ENCODE data around the gene BAZ2B. TPM values are rescaled to one million over a fixed set of nuclear protein-coding genes. Genes with fewer than 3 reads are reported as not detected.
A peak's percentile ranks its signal among the peaks of the same experiment; 100 is the strongest.

Gene BAZ2B
- total RNA-seq, 1 experiment from 2014 or later, result 33.0 TPM

DNA sequence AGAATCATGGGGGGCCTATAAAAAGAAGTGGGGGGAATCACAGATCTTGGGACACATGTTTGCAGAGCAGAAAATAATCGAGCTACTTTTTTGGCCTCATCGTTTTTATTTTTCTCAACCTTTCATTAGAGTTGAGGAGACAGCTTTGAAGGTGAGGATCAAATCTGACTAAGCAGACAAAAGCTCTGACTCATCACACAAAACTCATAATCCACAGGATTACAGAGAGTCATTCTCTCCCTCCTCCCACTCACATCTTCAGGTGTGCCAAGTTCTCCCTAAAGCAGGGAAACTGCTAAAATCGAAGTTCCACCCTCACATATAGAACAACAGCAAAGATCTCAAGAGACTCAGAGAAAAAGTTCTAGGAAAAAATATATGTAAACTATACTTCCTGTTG is 15.6 kb downstream of the BAZ2B start:
- Mint-ChIP-seq H3K27ac (peak overlapping the region; percentile 67; the same call in 1 of the 2 replicates), H3K4me1 (peaks cover 14% of the 10 kb centered on the region), H3K27me3 (ENCODE audit: low read depth) (no peaks in the 10 kb centered on the region), H3K9me3 (no peaks in the 10 kb centered on the region), H3K36me3 (no peaks in the 10 kb centered on the region; the same call in 1 of the 2 replicates), H3K4me3 (no peak overlapping the region)
- POLR2A ChIA-PET, result interaction anchor here (0.5 kb wide), 1 partner anchor 15 kb away, joined by 3 read pairs; no protein-coding TSS in a partner anchor
- CTCF ChIA-PET, result no interaction called here
- DNase-seq (ENCODE audit: low spot score) (no peak), ATAC-seq (no peak)
- TF ChIP-seq CBFB (CRISPR knock-in tag; IDR thresholded peaks at IDR 0.05; ENCODE audit: low read depth), result no peak
- TF ChIP-seq, protein P1, sequence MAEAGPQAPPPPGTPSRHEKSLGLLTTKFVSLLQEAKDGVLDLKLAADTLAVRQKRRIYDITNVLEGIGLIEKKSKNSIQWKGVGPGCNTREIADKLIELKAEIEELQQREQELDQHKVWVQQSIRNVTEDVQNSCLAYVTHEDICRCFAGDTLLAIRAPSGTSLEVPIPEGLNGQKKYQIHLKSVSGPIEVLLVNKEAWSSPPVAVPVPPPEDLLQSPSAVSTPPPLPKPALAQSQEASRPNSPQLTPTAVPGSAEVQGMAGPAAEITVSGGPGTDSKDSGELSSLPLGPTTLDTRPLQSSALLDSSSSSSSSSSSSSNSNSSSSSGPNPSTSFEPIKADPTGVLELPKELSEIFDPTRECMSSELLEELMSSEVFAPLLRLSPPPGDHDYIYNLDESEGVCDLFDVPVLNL (CRISPR knock-in tag; IDR thresholded peaks at IDR 0.05; ENCODE audit: borderline replicate concordance, low read depth), result no peak
- TF ChIP-seq, protein P2, sequence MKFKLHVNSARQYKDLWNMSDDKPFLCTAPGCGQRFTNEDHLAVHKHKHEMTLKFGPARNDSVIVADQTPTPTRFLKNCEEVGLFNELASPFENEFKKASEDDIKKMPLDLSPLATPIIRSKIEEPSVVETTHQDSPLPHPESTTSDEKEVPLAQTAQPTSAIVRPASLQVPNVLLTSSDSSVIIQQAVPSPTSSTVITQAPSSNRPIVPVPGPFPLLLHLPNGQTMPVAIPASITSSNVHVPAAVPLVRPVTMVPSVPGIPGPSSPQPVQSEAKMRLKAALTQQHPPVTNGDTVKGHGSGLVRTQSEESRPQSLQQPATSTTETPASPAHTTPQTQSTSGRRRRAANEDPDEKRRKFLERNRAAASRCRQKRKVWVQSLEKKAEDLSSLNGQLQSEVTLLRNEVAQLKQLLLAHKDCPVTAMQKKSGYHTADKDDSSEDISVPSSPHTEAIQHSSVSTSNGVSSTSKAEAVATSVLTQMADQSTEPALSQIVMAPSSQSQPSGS (CRISPR knock-in tag; IDR thresholded peaks at IDR 0.05; ENCODE audit: borderline replicate concordance, low read depth), result no peak
- no peak for TF ChIP-seq MYBL2 (CRISPR knock-in tag; IDR thresholded peaks at IDR 0.05)
- TF ChIP-seq, protein P3, sequence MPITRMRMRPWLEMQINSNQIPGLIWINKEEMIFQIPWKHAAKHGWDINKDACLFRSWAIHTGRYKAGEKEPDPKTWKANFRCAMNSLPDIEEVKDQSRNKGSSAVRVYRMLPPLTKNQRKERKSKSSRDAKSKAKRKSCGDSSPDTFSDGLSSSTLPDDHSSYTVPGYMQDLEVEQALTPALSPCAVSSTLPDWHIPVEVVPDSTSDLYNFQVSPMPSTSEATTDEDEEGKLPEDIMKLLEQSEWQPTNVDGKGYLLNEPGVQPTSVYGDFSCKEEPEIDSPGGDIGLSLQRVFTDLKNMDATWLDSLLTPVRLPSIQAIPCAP (CRISPR knock-in tag; IDR thresholded peaks at IDR 0.05), result no peak
- no peak for TF ChIP-seq ZNF423 (CRISPR knock-in tag; IDR thresholded peaks at IDR 0.05)
- no peak for TF ChIP-seq SP1 (CRISPR knock-in tag; conservative IDR thresholded peaks at IDR 0.05)
- no peak for TF ChIP-seq ZNF138 (CRISPR knock-in tag; conservative IDR thresholded peaks at IDR 0.05)
- TF ChIP-seq JUN (CRISPR knock-in tag; IDR thresholded peaks at IDR 0.05), result no peak
- TF ChIP-seq ETV6 (CRISPR knock-in tag; IDR thresholded peaks at IDR 0.05), result no peak

DNA sequence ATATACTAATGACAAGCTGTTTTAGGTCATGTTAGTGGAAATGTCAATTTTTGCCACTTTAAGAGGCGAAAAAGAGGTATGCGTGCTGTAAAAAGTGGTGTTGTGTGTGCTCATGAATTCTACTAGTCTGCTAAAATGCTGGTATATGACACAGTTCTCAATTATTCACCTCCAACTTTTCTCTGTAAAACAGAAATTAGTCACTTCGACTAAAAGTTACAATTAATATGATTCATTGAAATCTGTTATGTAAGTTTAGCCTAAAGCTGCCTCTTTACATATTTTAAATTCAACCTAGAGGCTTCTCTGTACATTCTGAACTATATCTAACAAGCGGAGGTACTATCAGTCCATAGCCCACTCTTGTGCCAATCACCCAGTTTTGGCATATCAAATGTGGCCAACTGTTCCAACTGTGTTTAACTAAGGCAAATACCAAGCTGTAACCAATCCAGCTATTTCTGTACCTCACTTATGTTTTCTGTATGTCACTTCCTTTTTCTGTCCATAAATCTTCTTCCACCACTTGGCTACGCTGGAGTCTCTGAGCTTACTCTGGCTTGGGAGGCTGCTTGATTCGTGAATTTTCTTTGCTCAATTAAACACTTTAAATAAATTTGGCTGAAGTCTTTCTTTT is 20.8 kb downstream of the BAZ2B start:
- CTCF ChIA-PET, result interaction anchor here (0.9 kb wide), 1 partner anchor 10 kb away, joined by 4 read pairs; no protein-coding TSS in a partner anchor
- no peaks in the 10 kb centered on the region for H3K27me3 Mint-ChIP-seq (ENCODE audit: low read depth)
- no peaks in the 10 kb centered on the region; the same call in 1 of the 2 replicates for H3K36me3 Mint-ChIP-seq
- TF ChIP-seq FOXJ3 (CRISPR knock-in tag; IDR thresholded peaks at IDR 0.05; ENCODE audit: borderline replicate concordance) (no peak), CREM (CRISPR knock-in tag; IDR thresholded peaks at IDR 0.05) (no peak), NFATC4 (CRISPR knock-in tag; IDR thresholded peaks at IDR 0.05) (no peak), ATF1 (CRISPR knock-in tag; IDR thresholded peaks at IDR 0.05) (no peak)
- no peak overlapping the region for H3K4me3 Mint-ChIP-seq
- no peak overlapping the region for H3K27ac Mint-ChIP-seq
- H3K4me1 Mint-ChIP-seq, result peaks cover 6% of the 10 kb centered on the region
- no peaks in the 10 kb centered on the region for H3K9me3 Mint-ChIP-seq
- POLR2A ChIA-PET, result interaction anchor here (0.7 kb wide), 1 partner anchor 247 kb away, joined by 4 read pairs; no protein-coding TSS in a partner anchor
- ATAC-seq (no peak), DNase-seq (ENCODE audit: low spot score) (no peak)

DNA sequence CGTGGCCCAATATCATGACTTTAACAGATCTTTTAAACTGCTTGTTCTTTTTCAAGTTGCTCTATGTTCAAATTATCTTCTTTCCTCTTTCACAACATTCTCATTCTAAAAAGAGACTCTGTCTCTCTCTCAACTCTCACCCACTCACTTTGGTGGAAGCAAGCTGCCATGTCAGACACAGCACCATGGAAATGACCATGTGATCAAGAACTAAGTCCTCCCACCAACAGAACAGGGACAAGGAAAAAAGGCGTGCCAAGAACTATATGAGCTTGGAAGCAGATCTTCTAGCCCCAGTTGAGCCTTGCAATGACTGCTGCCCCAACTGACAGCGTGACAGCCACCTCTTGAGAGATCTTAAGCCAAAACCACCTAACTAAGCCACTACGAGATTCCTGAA is 23.9 kb downstream of the BAZ2B start:
- Mint-ChIP-seq H3K36me3 (no peaks in the 10 kb centered on the region; the same call in 1 of the 2 replicates), H3K27me3 (ENCODE audit: low read depth) (no peaks in the 10 kb centered on the region), H3K4me3 (no peak overlapping the region), H3K9me3 (no peaks in the 10 kb centered on the region), H3K27ac (peak overlapping the region; percentile 71), H3K4me1 (peaks cover 6% of the 10 kb centered on the region; the same call in 1 of the 2 replicates)
- peak; percentile 44 for ATAC-seq
- DNase-seq (ENCODE audit: low spot score), result no peak
- POLR2A ChIA-PET, result interaction anchor here (0.9 kb wide), 1 partner anchor 10 kb away, joined by 4 read pairs; no protein-coding TSS in a partner anchor
- CTCF ChIA-PET, result no interaction called here
- no peak for TF ChIP-seq KAT7 (CRISPR knock-in tag; IDR thresholded peaks at IDR 0.05; ENCODE audit: borderline replicate concordance)
- TF ChIP-seq, protein P4, sequence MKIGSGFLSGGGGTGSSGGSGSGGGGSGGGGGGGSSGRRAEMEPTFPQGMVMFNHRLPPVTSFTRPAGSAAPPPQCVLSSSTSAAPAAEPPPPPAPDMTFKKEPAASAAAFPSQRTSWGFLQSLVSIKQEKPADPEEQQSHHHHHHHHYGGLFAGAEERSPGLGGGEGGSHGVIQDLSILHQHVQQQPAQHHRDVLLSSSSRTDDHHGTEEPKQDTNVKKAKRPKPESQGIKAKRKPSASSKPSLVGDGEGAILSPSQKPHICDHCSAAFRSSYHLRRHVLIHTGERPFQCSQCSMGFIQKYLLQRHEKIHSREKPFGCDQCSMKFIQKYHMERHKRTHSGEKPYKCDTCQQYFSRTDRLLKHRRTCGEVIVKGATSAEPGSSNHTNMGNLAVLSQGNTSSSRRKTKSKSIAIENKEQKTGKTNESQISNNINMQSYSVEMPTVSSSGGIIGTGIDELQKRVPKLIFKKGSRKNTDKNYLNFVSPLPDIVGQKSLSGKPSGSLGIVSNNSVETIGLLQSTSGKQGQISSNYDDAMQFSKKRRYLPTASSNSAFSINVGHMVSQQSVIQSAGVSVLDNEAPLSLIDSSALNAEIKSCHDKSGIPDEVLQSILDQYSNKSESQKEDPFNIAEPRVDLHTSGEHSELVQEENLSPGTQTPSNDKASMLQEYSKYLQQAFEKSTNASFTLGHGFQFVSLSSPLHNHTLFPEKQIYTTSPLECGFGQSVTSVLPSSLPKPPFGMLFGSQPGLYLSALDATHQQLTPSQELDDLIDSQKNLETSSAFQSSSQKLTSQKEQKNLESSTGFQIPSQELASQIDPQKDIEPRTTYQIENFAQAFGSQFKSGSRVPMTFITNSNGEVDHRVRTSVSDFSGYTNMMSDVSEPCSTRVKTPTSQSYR (CRISPR knock-in tag; IDR thresholded peaks at IDR 0.05), result no peak
- no peak for TF ChIP-seq CBFB (CRISPR knock-in tag; IDR thresholded peaks at IDR 0.05; ENCODE audit: low read depth)
- TF ChIP-seq NR1H2 (CRISPR knock-in tag; IDR thresholded peaks at IDR 0.05), result no peak
- TF ChIP-seq, protein P5, sequence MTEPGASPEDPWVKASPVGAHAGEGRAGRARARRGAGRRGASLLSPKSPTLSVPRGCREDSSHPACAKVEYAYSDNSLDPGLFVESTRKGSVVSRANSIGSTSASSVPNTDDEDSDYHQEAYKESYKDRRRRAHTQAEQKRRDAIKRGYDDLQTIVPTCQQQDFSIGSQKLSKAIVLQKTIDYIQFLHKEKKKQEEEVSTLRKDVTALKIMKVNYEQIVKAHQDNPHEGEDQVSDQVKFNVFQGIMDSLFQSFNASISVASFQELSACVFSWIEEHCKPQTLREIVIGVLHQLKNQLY (CRISPR knock-in tag; IDR thresholded peaks at IDR 0.05), result no peak
- TF ChIP-seq TCF7 (CRISPR knock-in tag; IDR thresholded peaks at IDR 0.05; ENCODE audit: low read depth), result no peak
- TF ChIP-seq IRF2 (CRISPR knock-in tag; IDR thresholded peaks at IDR 0.05; ENCODE audit: borderline replicate concordance, low read depth), result no peak
- TF ChIP-seq, protein P6, sequence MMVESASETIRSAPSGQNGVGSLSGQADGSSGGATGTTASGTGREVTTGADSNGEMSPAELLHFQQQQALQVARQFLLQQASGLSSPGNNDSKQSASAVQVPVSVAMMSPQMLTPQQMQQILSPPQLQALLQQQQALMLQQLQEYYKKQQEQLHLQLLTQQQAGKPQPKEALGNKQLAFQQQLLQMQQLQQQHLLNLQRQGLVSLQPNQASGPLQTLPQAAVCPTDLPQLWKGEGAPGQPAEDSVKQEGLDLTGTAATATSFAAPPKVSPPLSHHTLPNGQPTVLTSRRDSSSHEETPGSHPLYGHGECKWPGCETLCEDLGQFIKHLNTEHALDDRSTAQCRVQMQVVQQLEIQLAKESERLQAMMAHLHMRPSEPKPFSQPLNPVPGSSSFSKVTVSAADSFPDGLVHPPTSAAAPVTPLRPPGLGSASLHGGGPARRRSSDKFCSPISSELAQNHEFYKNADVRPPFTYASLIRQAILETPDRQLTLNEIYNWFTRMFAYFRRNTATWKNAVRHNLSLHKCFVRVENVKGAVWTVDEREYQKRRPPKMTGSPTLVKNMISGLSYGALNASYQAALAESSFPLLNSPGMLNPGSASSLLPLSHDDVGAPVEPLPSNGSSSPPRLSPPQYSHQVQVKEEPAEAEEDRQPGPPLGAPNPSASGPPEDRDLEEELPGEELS (CRISPR knock-in tag; IDR thresholded peaks at IDR 0.05), result no peak
- TF ChIP-seq NR2C2 (CRISPR knock-in tag; IDR thresholded peaks at IDR 0.05), result no peak
- no peak for TF ChIP-seq ZNF232 (CRISPR knock-in tag; IDR thresholded peaks at IDR 0.05)

Measured in WTC11 (cell line).